Measurements from ENCODE around the gene CYP2U1.
A peak's percentile ranks its signal among the peaks of the same experiment; 100 is the strongest.
"Not testable (repeated sequence)": the region's sequence is repeated elsewhere in the genome, so short reads cannot be mapped to it uniquely, and the experiment has no call there.

CYP2U1 gene

GRCh38 chr4:107930821-107931774, at the start of gene CYP2U1:
TSS of gene CYP2U1 (plus strand) at chr4:107931549. CDS start at chr4:107931644, 95 bp downstream.
- DNase-seq: peak; percentile 32

DNA sequence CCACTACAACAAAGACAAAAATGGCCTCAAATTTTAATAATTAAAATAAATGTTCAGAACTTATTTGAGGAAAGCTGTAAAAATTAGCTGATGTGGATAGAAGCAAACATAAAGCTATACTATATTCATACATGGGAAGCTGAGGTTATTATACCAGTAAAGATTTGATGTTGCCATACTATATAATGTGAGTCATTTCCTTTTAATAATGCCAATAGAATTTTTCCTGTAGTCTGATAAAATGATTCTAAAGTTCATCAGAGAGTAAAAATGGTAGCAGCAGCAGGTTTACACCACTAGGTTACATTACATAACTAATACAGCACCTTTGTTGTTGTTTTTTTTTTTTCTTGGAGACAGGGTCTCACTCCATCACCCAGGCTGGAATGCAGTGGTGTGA, 45.5 kb upstream of the CYP2U1 start:
- DNase-seq: no peak

DNA sequence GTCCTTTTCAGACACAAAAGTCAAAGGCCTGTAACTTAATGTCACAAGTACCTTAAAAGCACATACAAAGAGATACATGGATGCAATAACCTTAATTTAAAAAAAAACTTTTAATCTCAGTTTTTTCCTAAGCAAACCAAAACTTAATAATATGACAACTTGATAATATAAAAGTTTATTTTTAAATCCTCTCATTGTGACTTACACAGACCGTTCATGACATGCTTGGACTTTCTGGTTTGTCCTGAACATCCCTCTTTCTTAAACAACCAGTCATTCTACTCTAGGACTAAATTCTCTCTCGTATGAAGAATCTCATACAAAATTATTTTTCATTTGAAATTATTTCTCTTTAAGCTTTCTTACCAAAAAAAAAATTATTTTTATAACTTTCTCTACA, 43.1 kb upstream of the CYP2U1 start:
- no peak for DNase-seq

- no peak for DNase-seq
Observed at GRCh38 chr4:107890779-107891178, 40.6 kb upstream of the CYP2U1 start.

DNA sequence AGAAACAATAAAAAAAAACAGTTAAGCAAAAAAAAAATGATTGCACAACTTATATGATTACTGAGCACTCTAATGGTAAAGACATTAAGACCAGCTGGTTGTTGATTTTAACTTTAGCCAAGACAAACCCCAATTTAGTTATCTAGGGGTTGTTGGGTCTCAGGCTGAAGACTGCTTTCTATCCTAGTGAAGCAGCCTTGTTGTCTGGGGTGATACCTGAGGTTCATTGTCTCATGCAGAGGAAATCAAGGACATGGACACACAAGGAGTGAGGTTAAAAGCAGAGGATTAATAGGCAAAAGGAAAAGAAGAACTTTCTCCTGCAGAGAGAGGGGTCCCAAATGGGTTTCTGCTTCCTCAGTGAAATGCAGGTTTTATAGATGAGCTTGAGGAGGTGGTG, 40.0 kb upstream of the CYP2U1 start:
- no peak for DNase-seq

- DNase-seq: no peak
Observed at GRCh38 chr4:107893171-107894137, 37.9 kb upstream of the CYP2U1 start.

- DNase-seq: no peak
Observed at GRCh38 chr4:107894138-107894603, 37.2 kb upstream of the CYP2U1 start.

DNA sequence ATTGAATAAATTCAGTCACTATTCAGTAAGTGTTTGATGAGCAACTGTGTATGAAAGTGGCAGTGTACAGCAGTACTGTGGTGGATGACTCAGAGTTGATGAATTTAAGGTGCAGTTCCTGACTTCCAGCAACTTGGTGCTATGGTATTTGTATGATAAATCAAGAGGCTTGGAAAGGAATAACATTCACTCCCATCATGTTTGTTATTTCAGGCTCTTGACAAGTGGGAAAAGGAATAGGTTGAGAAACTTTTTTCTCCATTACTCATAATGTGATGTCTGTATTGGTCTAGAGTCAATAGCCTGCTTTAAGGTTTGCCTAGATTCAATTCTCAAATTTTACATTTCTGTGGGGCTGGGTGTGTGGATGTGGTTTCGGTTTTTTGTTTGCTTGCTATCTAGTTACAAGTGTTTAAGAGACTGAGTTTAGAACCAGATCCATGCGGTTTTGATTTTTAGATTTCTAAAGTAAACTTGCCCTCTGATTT, 35.1 kb upstream of the CYP2U1 start:
- DNase-seq: no peak

DNA sequence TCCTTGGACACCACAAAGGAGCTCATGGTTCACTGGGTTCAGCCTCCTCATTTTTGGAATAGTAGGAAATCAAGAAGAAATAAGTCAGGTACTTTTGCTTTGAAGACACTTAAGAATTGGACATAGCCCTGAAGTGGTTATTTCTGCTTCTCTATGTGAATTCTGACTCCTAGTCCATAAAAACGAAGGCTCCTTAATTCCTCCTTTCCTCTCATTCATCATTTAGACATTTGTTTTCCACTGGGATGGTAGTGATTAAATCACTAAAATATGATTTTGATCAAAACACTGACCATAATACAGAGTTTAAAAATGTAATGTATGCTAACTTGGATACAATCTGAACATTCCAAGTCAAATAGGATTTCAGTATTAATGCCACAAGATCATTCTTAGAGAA, 34.7 kb upstream of the CYP2U1 start:
- no peak for DNase-seq

- no peak for DNase-seq
Observed at GRCh38 chr4:107897823-107898222, 33.5 kb upstream of the CYP2U1 start.

- DNase-seq: no peak
Observed at GRCh38 chr4:107900067-107900466, 31.3 kb upstream of the CYP2U1 start.

DNA sequence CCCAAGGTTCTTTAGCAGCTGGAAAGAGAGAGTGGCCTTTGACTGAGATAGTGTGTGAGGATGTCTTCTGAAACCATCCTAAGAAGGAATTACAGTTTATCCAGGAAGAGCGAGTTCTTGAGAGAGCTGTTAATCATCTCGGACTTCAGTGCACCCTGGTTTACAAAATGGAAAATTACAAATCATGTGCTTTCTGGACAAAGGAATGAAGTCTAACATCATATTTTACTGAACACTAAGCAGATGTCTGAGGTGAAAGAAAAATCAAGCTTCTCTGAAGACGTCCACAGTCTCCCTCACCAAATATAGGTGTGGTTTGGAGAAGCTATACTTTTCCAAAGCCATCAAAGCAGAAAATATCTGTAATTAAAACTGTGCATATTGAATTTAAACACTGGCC, 30.8 kb upstream of the CYP2U1 start:
- no peak for DNase-seq

DNA sequence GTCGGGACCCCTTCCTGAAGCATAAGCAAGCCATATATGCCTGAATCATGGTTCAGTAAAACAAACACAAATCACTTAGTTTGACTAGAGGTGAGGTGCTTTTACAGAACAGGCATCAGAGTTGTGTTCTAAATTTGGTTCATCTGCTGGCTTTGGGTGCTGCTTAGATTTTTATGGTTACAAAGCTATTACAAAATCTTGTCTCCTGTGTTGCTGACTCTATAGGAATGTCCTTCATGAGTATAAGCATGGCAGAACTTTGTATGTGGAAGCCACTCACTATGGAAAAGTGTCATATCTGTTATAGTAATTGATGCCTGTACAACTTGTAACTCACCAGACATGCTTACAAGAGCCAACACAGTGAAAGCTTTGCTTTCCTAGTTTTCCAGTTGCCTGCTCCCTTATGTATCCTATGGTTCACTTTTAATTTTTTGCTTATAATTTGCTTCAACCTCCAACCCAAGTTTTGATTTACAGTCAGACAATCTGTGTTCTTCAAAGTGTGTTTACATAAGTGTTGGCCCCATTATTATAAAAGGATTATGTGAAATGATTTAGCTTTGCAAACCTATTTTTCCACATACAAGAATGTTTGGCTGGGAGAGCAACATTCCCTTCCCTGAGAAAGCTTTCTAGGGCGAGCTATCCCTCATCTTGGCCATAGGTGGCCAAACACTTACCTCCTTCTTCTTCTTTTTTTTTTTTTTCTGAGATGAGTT, 30.0 kb upstream of the CYP2U1 start:
- DNase-seq: no peak

DNA sequence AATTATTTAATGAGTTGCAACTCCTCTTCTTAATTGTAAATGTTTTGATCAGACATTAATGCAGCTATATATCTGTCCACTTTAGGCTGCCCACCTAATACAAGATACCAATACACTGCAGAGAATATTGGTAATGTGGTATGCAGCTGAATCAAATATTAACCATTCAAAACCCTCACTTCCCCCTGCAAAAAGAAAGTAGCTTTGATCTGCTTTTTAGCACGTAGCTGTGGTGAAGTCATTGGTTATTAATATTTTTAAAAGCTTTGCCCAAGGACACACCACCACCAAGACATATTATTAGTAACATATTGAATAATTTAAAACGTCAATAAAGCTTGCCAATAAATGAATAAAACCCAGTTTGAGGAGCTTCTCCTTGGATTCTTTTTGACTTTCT, 28.6 kb upstream of the CYP2U1 start:
- no peak for DNase-seq

GRCh38 chr4:107905082-107905481, 26.3 kb upstream of the CYP2U1 start:
- DNase-seq: not testable (repeated sequence)

- DNase-seq: no peak
Observed at GRCh38 chr4:107906458-107907100, 24.8 kb upstream of the CYP2U1 start.

- no peak for DNase-seq
Observed at GRCh38 chr4:107908377-107908776, 23.0 kb upstream of the CYP2U1 start.

GRCh38 chr4:107913283-107913899, 18.0 kb upstream of the CYP2U1 start:
- peak; percentile 9 for DNase-seq

DNA sequence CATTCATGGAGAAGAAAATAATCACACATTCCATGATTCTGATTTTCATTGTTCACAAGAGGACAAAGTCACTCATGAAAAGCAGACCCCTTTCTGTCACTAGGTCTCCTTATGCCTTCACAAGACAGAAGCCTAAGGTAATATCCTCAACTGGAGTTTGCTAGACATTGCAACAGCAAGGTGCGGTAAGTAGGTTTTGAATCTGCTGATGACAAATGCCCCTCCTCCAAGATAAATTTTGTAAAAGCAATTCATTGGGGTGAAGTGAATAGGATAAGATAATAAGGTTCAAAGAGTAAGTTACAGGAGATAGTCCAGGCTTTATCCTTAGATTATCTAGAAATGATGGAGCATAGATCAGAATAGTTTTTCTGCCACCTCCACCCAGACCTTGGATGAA, 16.1 kb upstream of the CYP2U1 start:
- no peak for DNase-seq

DNA sequence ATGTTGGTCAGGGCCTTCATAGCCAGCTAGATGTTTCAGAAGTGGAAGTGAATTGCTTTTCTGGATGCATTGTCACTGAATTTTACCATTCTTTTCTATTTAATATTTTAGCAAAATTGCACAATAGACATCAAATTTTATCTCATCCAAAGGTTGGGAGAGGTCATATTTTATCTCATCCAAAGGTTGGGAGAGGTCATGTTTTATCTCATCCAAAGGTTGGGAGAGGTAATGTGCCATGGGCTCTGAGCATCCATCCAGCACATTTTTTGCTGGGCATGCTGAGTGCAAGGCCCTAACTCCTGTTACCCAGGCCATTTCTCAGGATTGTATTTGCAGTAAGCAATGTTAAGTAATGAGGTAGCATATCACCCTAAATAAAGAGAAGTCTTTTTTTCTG, 14.7 kb upstream of the CYP2U1 start:
- no peak for DNase-seq

GRCh38 chr4:107917500-107917899, 13.8 kb upstream of the CYP2U1 start:
- no peak for DNase-seq
